GM10847 (cell line): ENCODE measurements around the gene GTPBP6.

Experiments used
- POLR2A ChIP-seq: IDR thresholded peaks from 2 replicates; pipeline ENCODE4 v1.6.1; 2011; ENCODE audit not compliant: insufficient read length; ENCODE audit errors: extremely low read depth

Gene GTPBP6

DNA sequence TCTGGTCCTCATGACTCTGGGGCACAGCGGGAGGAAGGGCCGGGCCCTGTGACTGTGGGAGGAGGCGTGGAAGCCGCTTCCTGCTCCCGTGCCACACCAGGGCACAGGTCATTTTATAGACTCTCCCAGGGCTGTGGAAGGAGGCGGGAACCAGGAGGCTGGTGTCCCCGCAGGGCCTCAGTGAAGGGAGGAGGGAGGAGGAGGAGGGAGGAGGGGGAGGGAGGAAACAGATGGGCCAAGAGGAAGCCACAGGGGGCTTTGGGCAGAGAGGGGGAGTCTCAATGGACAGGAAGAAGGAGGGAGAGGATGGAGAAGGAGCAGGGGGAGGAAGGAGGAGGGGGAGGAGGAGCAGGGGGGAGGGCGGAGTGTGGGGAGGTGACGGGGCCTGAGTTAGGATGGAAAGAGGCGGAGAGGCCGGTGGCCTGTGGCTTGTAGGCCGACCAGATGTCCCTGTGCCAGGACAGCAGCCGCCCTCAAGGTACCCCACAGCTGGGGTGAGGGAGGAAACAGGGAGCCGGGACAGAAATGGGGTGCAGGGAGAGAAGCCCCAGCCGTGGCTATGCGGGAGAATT lies 43.6 kb downstream of the GTPBP6 start:
- no peak for TF ChIP-seq POLR2A

DNA sequence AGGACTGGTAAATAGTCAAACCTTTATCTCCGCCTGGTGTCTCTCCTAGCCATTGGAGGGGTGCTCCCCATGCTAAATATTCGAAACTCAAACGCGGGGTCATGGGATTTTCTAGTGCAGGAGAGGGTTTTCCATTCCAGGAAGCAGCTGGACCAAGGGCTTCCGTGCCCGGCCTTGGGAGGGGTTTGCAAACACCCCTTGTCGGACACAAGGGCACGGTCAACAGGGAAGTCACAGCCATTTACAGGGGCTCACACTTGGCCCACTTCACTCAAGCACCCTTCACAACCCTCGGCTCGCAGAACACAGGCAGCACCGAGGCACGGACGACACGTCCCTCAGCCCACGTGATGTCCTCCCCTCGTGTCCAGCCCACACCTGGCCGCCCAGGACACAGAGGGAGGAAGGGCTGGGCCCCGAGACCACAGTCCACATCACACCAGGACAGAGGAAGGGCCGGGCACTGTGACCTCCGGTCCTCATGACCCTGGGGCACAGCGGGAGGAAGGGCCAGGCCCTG lies 47.7 kb downstream of the GTPBP6 start:
- TF ChIP-seq POLR2A = no peak

DNA sequence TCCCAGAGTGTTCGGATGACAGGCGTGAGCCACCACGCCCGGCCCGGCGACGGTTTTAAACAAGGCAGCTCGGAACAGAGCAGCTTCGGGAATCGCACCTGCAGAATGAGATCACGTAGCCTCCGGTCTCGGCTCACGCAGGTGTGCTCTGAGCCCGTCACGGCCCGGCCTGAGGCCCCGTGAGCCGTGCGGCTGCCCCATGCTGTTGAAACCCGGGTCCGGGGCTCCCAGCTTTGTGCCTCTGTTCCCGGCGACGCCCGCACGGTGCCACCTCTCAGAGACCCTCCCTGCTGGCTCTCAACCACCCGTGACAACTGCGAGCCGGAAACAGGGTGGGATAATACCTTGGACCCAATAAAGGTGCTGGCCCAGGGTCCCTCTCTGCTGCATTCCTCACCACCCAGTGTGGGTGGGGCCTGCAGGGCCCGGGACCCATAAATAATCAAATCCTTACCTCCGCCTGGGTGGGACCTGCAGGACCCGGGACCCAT lies 50.8 kb downstream of the GTPBP6 start:
- no peak for TF ChIP-seq POLR2A

DNA sequence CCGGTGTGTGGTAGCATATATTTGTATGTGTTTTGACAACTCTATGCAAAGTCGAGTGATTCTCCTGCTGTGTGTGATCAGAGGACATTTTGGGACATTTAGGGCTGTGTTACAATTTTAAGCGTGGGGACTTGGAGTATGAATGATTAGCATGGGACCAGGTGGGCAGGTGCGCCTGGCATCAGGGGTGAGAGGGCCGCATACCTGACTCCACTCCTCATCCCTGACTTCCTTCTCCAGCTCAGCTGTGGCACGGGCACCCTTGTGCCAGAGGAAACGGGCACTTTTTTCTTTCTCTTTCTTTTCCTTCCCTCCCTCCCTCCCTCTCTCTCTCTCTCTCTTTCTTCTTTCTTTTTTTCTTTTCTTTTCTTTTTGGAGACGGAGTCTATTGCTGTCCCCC lies 53.1 kb downstream of the GTPBP6 start:
- no peak for TF ChIP-seq POLR2A

DNA sequence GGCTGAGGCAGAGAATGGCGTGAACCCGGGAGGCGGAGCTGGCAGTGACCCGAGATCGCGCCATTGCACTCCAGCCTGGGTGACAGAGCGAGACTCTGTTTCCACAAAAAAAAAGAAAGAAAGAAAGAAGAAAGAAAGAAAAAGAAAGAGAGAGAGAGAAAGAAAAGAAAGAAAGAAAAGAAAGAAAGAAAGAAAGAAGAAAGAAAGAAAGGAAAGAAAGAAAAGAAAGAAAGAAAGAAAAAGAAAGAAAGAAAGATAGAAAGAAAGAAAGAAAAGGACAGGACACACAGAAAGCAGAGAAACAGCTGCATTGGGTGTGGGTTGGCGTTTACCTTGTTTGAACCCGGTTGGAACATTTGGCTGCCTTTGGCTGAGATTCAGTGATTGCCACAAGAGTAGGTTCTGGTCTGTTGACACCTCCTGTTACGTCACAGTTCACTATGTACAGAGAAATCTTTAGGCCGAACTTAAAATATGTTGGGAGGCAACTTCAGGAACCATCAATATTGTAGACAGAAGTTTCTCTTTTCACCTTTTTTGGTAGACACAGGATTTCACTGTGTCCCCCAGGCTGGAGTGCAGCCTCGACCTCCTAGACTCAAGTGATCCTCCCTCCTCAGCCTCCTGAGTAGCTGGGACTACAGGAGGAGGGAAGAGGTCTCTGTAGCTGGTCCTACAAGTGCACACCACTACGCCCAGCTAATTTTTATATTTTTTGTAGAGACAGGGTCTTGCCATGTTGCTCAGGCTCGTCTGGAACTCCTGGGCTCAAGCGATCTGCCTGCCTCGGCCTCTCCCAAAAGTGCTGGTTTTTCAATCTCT lies 53.8 kb downstream of the GTPBP6 start:
- TF ChIP-seq POLR2A = no peak

- TF ChIP-seq POLR2A = no peak
Observed at GRCh38 chrX:262381-262909, 56.2 kb downstream of the GTPBP6 start.

- TF ChIP-seq POLR2A = no peak
Observed at GRCh38 chrX:261919-262352, 56.7 kb downstream of the GTPBP6 start.

DNA sequence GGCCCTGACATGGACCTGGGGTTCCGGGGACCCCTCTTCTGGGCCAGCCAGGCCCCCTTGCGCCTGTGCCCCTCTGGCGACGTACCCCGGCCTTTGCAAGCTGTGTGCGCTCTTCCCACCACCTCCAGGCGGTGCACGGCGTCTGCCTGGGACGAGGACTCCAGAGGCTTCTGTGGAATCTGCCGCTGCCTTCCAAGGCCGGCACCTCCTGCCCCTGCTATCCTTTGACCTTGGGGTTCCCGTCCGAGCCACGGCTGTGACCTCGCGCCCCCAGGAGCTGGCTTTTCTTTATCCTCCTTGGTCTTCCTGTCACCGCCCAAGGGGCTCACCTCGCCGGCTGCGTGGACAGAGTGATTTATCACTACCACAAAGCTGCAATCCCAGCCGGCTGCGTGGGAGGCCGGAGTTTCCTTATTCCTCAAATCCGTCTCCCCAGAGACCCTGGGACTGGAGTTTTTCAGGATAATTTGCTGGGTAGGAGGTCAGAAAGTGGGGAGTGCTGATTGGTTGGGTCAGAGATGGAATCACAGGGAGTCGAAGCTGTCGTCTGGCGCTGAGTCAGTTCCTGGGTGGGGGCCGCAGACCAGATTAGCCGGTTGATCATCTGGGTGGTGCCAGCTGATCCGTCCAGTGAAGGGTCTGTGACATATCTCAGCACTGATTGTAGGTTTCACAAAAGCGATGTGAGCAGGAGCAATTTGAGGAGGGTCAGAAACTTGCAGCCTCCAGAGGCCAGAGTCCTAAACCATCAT lies 57.3 kb downstream of the GTPBP6 start:
- TF ChIP-seq POLR2A = no peak

GRCh38 chrX:259692-260355 lies 58.8 kb downstream of the GTPBP6 start:
- no peak for TF ChIP-seq POLR2A

- no peak for TF ChIP-seq POLR2A
Observed at GRCh38 chrX:258291-259040, 60.1 kb downstream of the GTPBP6 start.

DNA sequence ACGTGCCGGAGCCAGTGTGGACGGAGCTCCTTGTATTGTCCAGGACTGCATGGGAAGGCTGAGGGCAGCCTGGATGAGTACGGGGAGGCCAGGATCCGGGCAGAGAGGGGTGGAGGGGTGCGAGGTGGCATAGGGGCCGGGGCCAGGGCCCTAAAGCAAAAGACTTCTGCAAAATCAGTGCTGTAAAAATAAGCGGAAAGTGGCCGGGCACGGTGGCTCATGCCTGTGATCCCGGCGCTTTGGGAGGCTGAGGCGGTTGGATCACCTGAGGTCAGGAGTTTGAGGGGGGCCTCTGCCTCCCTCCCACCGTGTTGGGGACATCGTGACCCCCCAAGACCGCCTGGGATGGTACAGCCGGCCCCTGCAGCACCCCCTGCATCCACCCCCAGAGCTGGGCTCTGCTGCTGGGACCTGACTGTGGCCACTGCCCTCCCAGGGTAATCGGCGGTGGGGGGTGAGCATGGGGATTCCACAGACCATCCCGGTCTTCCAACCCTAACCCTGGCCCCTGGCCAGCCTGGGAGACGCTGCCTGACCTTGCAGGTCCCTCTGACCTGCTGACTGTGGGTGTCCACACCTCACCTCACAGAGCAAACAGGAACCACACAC lies 60.8 kb downstream of the GTPBP6 start:
- TF ChIP-seq POLR2A = no peak

- TF ChIP-seq POLR2A = no peak
Observed at GRCh38 chrX:255923-256331, 62.7 kb downstream of the GTPBP6 start.
